GM21528 (cell line): ENCODE results near the gene HOXB8.

ENCODE experiments used
- ATAC-seq: cut with Tn5 transposase; IDR thresholded peaks from one replicate; pipeline ENCODE4 v1.9.1; 2021; ENCODE audit warnings: mild to moderate bottlenecking, moderate library complexity; ENCODE audit not compliant: unreplicated experiment, low FRiP score

Gene HOXB8

GRCh38 chr17:48596735-48597527 lies 18.2 kb downstream of the HOXB8 start:
- no peak for ATAC-seq

- ATAC-seq: no peak
Observed at GRCh38 chr17:48596000-48596734, 18.9 kb downstream of the HOXB8 start.

DNA sequence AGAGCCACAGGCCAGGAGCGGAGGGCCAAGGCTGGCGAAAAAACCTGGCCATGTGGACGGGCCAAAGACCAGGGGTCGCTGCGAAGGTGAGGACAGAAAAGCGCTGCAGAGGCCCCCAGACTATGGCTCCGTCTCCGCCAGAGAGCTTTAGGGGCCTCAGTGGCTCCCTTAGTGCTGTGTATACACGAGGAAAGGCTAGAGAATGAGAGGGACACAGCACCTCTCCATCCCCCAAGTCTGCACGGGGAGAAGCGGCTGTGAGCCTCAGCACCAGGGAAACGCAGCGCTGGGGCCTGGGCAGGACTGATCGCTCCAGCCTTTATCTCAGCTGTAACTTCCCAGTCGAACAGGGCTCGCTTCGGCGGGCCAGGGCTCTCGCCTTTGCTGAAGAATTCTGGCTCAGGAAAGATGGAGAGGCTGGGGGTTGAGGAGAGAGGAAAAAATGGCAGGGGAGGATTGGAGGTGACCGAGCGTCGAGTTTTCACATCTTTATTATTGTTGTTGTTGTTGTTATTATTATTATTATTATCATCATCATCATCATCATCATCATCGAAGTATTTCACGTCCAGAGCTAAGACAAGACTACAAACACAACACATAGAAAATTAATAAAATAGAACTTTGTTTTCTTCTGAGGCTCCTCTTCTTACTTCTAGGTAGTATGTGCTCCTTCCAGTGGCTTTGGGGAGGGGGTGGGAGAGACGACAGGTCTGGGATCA lies 19.7 kb downstream of the HOXB8 start:
- ATAC-seq: no peak

GRCh38 chr17:48594538-48595277 lies 20.4 kb downstream of the HOXB8 start:
- ATAC-seq: no peak

DNA sequence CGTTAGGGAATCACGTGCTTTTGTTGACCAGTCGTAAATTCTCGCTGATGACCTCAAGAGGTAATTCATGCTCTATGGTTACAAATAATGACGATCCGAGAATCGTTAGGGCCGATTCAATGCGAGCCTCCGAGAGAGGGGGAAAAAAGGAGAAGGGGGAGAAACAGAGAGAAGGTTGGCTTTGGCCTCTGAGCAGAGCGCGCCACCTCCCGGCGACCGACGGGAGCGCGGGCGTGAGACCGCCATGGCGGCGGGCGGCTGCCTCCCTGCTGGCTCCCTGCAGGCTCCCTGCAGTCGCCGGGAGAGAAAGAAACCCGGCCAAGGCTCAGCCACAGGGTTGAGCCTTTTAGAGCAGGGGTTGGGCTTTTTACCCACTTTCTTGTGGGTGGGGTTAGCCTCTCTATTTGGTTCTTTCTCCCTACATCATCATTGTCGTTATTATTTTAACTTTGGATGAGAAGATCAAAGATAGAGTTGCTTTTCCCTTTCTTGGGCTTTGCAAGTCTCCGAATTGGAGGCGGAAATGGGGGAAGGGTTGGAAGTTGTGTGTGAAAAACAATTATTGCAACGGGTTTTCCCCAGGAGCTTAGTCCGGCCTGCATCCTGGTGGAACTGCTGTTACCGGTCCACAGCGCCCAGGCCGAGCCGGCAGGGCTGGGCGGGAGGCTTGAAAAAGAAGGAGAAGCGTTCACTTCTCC lies 21.1 kb downstream of the HOXB8 start:
- ATAC-seq: no peak

DNA sequence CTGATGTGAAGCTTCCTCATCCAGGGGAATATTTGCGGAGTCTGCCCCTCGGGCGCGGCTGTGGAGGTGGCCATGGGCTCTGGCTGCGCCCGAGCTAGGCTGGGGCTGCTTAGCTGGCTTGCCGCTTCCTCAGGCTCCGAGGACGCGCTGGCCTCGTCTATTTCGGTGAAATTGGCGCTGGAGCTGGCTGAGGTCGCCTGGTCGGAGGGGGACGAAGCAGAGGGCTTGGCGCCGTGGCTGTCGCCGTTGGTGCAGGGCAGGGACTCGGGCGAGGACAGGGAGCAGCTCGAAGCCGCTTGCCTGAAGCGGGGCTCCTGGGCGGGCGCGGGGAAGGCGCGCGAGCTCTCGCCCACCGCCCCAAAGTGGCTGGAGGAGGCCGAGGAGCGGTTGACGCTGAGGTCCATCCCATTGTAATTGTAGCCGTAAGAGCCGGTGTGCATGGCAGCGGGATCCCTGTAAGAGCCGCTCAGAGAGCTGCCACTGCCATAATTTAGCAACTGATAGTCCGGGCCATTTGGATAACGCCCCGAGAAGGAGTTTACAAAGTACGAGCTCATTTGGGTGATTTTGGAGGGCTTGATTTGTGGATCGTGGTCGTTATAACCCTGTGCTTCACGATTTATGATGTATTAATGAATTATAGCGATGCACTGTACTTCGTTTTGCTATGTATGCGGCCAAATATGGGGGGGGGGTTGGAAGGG lies 21.8 kb downstream of the HOXB8 start, which contains the start of gene HOXB5:
HOXB5 (minus strand) TSS at position 654 of the 704 bp plus-strand sequence; CDS start at position 557, 97 bp downstream.
- no peak for ATAC-seq

DNA sequence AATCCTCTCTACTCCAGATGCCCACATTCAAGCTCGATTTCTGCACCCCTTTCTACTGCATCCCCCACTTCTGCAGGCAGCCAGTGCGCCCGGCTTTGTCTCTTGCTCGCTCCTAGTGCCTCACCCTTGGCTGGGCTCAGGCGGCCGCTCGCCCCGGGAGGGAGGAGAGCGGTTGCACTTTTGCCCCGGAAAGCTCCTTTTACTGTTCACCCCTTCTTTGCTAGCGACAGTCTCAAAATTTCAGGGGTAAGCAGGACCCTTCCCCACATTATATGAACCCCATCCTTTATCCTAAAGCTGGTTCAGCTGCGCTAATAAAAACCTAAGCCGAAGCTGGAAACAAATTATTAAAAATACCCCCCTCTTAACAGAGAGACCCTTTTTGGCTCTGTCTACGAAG lies 22.5 kb downstream of the HOXB8 start:
- no peak for ATAC-seq

DNA sequence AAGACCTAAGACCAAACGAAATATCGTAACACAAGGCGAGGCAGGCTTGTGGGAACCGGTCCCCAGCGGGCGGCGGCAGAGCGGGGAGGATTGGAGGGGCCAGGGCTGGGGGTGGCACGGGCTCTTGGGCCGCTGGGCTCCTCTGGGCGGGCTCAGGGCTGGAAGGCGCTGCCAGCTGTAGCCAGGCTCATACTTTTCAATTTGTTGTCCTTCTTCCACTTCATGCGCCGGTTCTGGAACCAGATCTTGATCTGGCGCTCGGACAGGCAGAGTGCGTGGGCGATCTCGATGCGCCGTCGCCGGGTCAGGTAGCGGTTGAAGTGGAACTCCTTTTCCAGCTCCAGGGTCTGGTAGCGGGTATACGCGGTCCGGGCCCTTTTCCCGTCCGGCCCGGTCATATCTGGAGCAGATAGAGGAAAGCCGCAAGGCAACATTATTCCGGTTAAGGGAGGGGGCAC lies 23.0 kb downstream of the HOXB8 start:
- no peak for ATAC-seq

- ATAC-seq: no peak
Observed at GRCh38 chr17:48591255-48592056, 23.6 kb downstream of the HOXB8 start.

DNA sequence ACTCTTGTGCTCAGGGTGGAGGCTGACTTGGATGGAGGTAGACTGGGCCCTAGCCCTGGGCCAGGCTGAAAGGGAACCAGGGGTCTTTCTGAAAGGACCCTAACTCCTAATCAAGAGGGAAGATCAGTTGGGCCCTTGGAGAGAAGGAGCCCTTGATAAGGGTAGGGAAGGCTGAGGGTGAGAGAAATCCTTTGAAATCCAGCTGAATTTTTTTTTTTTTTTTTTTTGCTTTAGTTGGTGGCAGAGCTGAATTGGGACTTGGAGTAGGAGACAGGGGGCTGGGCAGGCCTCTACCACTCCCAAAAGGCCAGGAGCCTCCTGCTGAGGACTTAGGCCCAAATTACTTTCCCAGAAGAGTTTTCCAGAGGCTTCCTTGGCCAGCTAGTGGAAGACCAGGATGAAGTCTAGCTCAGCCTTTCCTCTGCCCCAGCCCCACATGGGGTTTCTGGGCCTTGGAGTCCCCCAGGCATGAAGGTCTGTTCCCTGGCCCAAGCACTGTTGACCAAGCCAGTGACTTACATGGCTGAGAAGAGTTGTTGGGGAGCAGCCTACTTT lies 24.4 kb downstream of the HOXB8 start:
- ATAC-seq: no peak

DNA sequence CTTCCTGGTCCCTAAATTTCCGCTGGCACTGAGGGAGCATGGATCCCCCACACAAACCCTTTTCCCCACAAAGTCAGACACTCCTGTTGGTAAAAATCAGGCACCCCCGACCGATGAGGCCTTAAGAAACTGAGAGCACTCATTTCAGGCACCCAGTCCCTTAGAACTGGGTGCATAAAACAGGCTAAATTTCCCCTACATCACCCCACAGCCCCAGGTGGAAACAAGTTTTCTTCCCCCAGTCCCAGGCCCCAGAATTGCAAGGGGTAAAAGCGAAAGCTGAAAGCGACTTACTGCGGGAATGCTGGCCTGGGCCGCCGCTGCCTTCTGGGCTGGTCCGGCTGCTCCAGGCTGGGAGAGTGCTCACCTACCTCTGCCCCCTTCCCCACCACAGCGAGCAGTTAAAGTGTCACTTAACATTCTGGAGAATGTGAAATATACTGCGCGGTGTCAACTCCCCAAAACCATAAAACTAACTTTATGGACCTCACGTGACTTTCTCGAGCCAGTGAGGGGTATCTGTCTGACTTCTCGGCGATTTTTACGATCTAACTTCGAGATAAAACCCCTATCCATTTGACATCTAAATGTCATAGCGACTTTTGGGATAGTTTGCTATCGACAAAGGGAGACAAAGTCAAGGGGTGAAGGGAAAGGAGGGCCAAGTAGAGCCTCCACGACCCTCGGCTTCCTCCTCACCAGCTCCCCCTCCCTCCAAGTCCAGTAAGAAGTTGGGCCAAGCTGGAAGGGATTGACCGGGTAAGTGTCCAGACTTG lies 25.1 kb downstream of the HOXB8 start, which contains the start of gene HOXB3:
HOXB3 (minus strand) TSS at position 411 of the 776 bp plus-strand sequence. CDS start 37,767 bp downstream, outside the sequence.
- no peak for ATAC-seq

GRCh38 chr17:48589060-48589830 lies 25.8 kb downstream of the HOXB8 start:
- no peak for ATAC-seq

DNA sequence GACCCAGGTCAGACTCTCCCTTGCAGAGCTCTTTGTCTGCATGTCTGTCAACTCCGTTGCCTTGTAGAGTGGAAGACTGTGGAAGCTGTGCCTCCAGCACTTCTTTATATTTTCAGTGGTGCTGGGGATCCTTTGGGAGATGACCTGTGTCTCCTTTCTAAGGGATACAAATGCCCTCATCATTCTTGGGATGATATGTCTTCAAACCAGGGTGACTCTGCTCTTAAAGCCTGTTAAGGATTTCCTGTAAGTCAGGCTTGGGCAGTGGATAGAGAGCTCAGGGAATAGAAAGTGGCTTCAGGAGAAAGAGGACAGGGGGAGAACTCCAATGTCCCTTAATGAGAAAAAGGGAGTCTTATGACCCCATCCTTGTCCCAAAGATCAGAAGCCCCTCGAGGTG lies 26.6 kb downstream of the HOXB8 start:
- no peak for ATAC-seq

DNA sequence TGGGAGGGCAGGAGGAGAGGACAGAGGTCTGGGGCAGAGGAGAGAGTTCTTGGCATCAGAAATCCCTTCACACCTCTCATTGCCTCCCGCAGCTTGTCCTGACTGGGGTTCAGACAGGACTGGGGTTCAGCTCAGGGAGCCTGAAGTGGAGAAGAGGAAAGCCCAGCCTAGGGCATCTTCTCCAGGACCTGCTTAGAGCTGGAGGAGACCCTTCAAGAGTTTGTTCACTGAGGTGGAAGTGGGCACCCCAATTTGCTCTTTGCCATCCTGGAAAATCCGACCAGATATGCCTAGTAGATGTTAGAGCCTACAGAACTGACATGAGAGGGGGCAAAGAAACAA lies 27.0 kb downstream of the HOXB8 start:
- no peak for ATAC-seq

DNA sequence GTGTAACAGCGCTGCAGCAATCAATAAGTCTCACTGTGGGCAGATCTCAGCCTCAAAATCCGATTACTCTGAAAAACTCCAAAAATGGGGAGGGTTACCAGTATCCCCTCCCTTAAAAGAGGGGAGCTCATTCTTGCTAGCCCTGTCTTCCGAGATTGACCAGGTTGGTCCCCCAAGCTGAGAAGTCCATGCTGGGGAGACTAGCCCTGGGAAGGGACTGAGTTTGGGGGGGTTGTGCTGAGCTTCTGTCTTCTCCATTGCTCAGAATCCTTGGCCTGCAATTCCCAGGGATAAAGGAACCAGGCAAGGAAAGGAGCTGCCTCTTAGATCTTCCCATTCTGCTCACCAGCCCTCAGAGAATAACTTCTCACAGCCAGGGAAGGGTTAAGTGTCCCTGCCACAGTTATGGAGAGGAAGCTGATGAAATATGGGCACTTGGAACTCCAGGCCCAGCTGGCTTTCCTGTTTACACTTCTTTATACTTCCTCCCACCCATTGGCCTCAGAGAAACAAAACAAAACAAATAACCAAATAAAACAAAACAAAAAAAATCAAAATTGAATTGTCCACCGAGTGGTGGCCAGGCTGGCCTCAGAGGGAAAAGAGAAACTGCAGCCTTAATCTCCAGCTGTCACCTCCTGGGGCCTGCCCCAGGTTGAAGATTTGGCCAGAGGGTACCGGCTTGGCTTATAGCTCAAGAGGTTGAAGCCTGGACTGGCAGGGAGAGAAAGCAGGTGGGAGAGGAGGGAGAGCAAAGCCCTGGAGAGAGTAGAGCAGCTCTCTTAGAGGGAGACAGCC lies 27.6 kb downstream of the HOXB8 start:
- ATAC-seq: no peak
